Measurements from ENCODE around the gene CTSA. TPM values are rescaled to one million over a fixed set of nuclear protein-coding genes. Genes with fewer than 3 reads are reported as not detected.

CTSA gene
- total RNA-seq, 1 experiment from 2014 or later: 39.5 TPM

GRCh38 chr20:45940469-45940868 is 49.3 kb downstream of the CTSA start:
- Histone ChIP-seq H3K27ac (ENCODE audit: low read length) (no peak overlapping the region), H3K9ac (ENCODE audit: low read length) (no peak overlapping the region), H3K36me3 (ENCODE audit: insufficient read depth, low read length) (peaks cover 33% of the 10 kb centered on the region; the same call in 1 of the 2 replicates), H3K27me3 (ENCODE audit: low read length) (no peaks in the 10 kb centered on the region), H3K79me2 (ENCODE audit: low read length) (peaks cover 28% of the 10 kb centered on the region), H3K4me2 (ENCODE audit: low read depth, low read length, poor library complexity, severe bottlenecking) (no peak overlapping the region), H3K4me3 (ENCODE audit: low read length) (no peak overlapping the region), H4K20me1 (ENCODE audit: insufficient read depth, low read depth, low read length) (no peaks in the 10 kb centered on the region), H3K9me3 (ENCODE audit: low read length) (no peaks in the 10 kb centered on the region), H3K9me2 (replicated peaks; ENCODE audit: insufficient read depth, low read length) (no peaks in the 10 kb centered on the region), H2AFZ (ENCODE audit: low read length) (no peak overlapping the region), H3K4me1 (ENCODE audit: low read length) (peaks cover 4% of the 10 kb centered on the region)
- DNase-seq: no peak

DNA sequence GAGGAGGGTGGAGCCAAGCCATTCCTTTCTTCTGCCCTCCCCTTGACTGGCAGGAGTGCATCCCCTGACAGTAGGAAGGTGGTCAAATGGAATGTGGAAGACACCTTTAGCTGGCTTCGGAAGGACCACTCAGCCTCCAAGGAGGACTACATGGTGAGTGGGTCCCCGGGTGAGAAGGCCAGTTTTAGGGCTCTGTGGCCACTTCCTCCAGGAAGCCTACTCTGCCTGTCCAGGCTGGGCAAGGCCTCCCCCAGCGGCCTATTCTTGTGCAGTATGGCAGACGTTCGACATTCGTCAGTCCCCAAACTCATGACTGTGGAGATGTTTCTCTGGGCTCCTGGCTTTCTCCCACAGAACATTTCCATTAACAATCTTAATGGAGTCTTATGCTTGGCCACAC is 52.5 kb downstream of the CTSA start:
- no peaks in the 10 kb centered on the region for H3K79me2 ChIP-seq (ENCODE audit: low read length)
- no peak for DNase-seq
- no peaks in the 10 kb centered on the region for H3K27me3 ChIP-seq (ENCODE audit: low read length)
- no peaks in the 10 kb centered on the region for H3K9me3 ChIP-seq (ENCODE audit: low read length)
- no peak overlapping the region for H3K9ac ChIP-seq (ENCODE audit: low read length)
- H4K20me1 ChIP-seq (ENCODE audit: insufficient read depth, low read depth, low read length): no peaks in the 10 kb centered on the region
- H3K36me3 ChIP-seq (ENCODE audit: insufficient read depth, low read length): peaks cover 30% of the 10 kb centered on the region
- no peak overlapping the region for H3K4me2 ChIP-seq (ENCODE audit: low read depth, low read length, poor library complexity, severe bottlenecking)
- H3K4me1 ChIP-seq (ENCODE audit: low read length): peaks cover 5% of the 10 kb centered on the region; the same call in 1 of the 2 replicates
- H3K9me2 ChIP-seq (replicated peaks; ENCODE audit: insufficient read depth, low read length): no peaks in the 10 kb centered on the region
- no peak overlapping the region for H2AFZ ChIP-seq (ENCODE audit: low read length)
- no peak overlapping the region for H3K27ac ChIP-seq (ENCODE audit: low read length)
- H3K4me3 ChIP-seq (ENCODE audit: low read length): no peak overlapping the region

- H2AFZ ChIP-seq (ENCODE audit: low read length): no peak overlapping the region
- H4K20me1 ChIP-seq (ENCODE audit: insufficient read depth, low read depth, low read length): no peaks in the 10 kb centered on the region
- H3K9me2 ChIP-seq (replicated peaks; ENCODE audit: insufficient read depth, low read length): no peaks in the 10 kb centered on the region
- DNase-seq: no peak
- H3K4me2 ChIP-seq (ENCODE audit: low read depth, low read length, poor library complexity, severe bottlenecking): no peak overlapping the region
- H3K27ac ChIP-seq (ENCODE audit: low read length): no peak overlapping the region
- no peak overlapping the region for H3K9ac ChIP-seq (ENCODE audit: low read length)
- no peaks in the 10 kb centered on the region for H3K27me3 ChIP-seq (ENCODE audit: low read length)
- peaks cover 29% of the 10 kb centered on the region for H3K36me3 ChIP-seq (ENCODE audit: insufficient read depth, low read length)
- no peak overlapping the region for H3K4me3 ChIP-seq (ENCODE audit: low read length)
- no peaks in the 10 kb centered on the region for H3K79me2 ChIP-seq (ENCODE audit: low read length)
- no peaks in the 10 kb centered on the region for H3K9me3 ChIP-seq (ENCODE audit: low read length)
- peaks cover 5% of the 10 kb centered on the region; the same call in 1 of the 2 replicates for H3K4me1 ChIP-seq (ENCODE audit: low read length)
Measured at GRCh38 chr20:45944151-45944964, 53.2 kb downstream of the CTSA start.

DNA sequence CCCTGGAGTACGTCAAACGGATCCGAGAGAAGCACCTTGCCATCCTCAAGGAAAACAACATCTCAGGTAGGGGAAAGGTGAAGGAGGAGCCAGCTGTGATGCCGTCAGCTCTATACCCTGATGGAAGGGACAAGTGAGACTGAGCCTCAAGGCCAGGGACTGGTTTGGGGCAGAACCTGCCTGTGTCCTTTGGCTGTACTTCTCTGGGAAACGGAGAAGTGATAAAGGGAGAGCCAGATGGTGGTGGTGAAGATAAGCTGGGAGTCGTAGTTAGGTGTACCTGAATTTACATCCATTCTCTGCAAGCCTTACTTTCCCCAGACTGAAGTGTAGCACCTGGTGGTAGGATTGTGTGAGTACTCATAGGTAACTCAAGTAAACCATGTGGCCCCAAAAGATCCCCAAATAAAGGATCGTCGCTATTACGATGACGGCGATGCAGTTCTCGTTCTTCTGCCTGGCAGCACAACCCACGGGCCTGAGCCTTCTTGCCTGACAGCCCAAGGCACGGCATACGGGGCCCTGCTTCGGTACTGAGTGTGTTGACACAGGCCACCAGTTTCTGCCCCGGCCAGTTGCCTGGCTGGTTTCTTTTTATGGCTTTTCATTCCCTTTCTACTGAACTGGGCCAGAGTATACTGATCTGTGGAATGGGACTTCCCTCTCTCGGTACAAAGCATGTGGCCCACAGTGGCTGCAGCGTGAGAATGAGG is 54.0 kb downstream of the CTSA start:
- Histone ChIP-seq H3K4me2 (ENCODE audit: low read depth, low read length, poor library complexity, severe bottlenecking) (no peak overlapping the region), H2AFZ (ENCODE audit: low read length) (no peak overlapping the region), H3K9me3 (ENCODE audit: low read length) (no peaks in the 10 kb centered on the region), H4K20me1 (ENCODE audit: insufficient read depth, low read depth, low read length) (no peaks in the 10 kb centered on the region), H3K9me2 (replicated peaks; ENCODE audit: insufficient read depth, low read length) (no peaks in the 10 kb centered on the region), H3K36me3 (ENCODE audit: insufficient read depth, low read length) (peaks cover 21% of the 10 kb centered on the region), H3K79me2 (ENCODE audit: low read length) (no peaks in the 10 kb centered on the region), H3K9ac (ENCODE audit: low read length) (no peak overlapping the region), H3K27me3 (ENCODE audit: low read length) (no peaks in the 10 kb centered on the region), H3K4me3 (ENCODE audit: low read length) (no peak overlapping the region), H3K27ac (ENCODE audit: low read length) (no peak overlapping the region), H3K4me1 (ENCODE audit: low read length) (peaks cover 5% of the 10 kb centered on the region; the same call in 1 of the 2 replicates)
- no peak for DNase-seq

- Histone ChIP-seq H3K27me3 (ENCODE audit: low read length) (no peaks in the 10 kb centered on the region), H3K79me2 (ENCODE audit: low read length) (no peaks in the 10 kb centered on the region), H3K4me1 (ENCODE audit: low read length) (peaks cover 5% of the 10 kb centered on the region; the same call in 1 of the 2 replicates), H2AFZ (ENCODE audit: low read length) (no peak overlapping the region), H4K20me1 (ENCODE audit: insufficient read depth, low read depth, low read length) (no peaks in the 10 kb centered on the region), H3K9me2 (replicated peaks; ENCODE audit: insufficient read depth, low read length) (no peaks in the 10 kb centered on the region), H3K4me2 (ENCODE audit: low read depth, low read length, poor library complexity, severe bottlenecking) (no peak overlapping the region), H3K36me3 (ENCODE audit: insufficient read depth, low read length) (peaks cover 18% of the 10 kb centered on the region), H3K27ac (ENCODE audit: low read length) (no peak overlapping the region), H3K9ac (ENCODE audit: low read length) (no peak overlapping the region), H3K9me3 (ENCODE audit: low read length) (no peaks in the 10 kb centered on the region), H3K4me3 (ENCODE audit: low read length) (no peak overlapping the region)
- DNase-seq: no peak
Measured at GRCh38 chr20:45945678-45946148, 54.6 kb downstream of the CTSA start.

DNA sequence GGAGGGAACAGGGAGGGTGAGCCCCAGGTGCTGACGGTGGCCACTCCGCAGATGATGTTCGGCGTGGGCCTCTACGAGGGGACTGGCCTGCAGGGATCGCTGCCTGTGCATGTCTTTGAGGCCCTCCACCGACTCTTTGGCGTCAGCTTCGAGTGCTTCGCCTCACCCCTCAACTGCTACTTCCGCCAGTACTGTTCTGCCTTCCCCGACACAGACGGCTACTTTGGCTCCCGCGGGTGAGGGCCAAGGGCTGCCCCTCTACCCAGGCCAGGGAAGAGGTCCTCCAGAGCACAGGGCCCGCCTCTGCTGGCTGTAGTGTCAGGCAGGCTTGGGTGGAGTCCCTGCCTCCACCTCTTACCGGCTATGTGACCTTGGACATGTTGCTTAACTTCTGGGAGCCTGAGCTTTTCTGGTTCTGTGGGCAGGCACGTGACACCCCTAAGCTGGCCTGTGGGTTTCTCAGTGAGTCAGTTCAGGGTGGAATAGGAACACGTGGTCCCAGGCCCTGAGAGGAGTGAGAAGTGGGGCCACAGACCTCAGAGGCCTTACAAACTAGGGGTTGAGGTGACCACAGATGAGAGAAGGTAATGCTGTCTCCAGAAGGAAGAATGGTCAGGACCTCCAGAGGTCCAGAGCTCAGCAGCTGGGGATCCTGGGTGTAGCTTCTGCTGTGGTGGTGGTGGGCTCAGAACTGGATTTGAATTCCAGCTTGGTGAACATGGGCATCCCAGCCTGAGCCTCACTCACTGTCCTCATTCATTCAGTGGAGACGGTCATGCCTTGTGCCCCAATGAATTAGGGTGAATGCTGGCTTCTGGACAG is 55.2 kb downstream of the CTSA start:
- no peaks in the 10 kb centered on the region for H3K79me2 ChIP-seq (ENCODE audit: low read length)
- H3K27ac ChIP-seq (ENCODE audit: low read length): no peak overlapping the region
- no peaks in the 10 kb centered on the region for H3K9me3 ChIP-seq (ENCODE audit: low read length)
- H3K9ac ChIP-seq (ENCODE audit: low read length): no peak overlapping the region
- no peak overlapping the region for H3K4me3 ChIP-seq (ENCODE audit: low read length)
- no peak overlapping the region for H3K4me2 ChIP-seq (ENCODE audit: low read depth, low read length, poor library complexity, severe bottlenecking)
- H3K27me3 ChIP-seq (ENCODE audit: low read length): no peaks in the 10 kb centered on the region
- H3K36me3 ChIP-seq (ENCODE audit: insufficient read depth, low read length): peaks cover 18% of the 10 kb centered on the region
- H4K20me1 ChIP-seq (ENCODE audit: insufficient read depth, low read depth, low read length): no peaks in the 10 kb centered on the region
- no peak overlapping the region for H2AFZ ChIP-seq (ENCODE audit: low read length)
- DNase-seq: no peak
- H3K4me1 ChIP-seq (ENCODE audit: low read length): peaks cover 5% of the 10 kb centered on the region; the same call in 1 of the 2 replicates
- no peaks in the 10 kb centered on the region for H3K9me2 ChIP-seq (replicated peaks; ENCODE audit: insufficient read depth, low read length)

DNA sequence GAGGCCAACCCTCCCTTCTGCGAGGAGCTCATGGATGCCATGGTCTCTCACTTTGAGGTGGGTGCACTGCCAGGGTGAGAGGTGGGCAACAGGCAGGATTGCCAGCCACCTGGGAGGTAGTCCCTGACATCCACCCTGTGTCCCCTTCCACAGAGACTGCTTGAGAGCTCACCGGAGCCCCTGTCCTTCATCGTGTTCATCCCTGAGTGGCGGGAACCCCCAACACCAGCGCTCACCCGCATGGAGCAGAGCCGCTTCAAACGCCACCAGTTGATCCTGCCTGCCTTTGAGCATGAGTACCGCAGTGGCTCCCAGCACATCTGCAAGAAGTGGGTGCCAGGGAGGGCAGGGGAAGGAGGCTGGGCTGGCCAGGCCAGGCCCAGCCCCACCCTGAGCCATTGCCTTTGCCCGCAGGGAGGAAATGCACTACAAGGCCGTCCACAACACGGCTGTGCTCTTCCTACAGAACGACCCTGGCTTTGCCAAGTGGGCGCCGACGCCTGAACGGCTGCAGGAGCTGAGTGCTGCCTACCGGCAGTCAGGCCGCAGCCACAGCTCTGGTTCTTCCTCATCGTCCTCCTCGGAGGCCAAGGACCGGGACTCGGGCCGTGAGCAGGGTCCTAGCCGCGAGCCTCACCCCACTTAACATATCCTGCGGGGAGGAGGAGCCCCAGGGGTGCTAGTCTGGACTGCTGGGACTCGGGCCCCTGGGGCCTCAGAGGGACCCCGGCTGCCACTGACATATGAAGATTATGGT is 56.2 kb downstream of the CTSA start:
- H4K20me1 ChIP-seq (ENCODE audit: insufficient read depth, low read depth, low read length): no peaks in the 10 kb centered on the region
- no peaks in the 10 kb centered on the region for H3K79me2 ChIP-seq (ENCODE audit: low read length)
- no peak overlapping the region for H2AFZ ChIP-seq (ENCODE audit: low read length)
- no peaks in the 10 kb centered on the region for H3K27me3 ChIP-seq (ENCODE audit: low read length)
- H3K9me3 ChIP-seq (ENCODE audit: low read length): no peaks in the 10 kb centered on the region
- H3K9me2 ChIP-seq (replicated peaks; ENCODE audit: insufficient read depth, low read length): no peaks in the 10 kb centered on the region
- no peak overlapping the region for H3K9ac ChIP-seq (ENCODE audit: low read length)
- H3K4me3 ChIP-seq (ENCODE audit: low read length): no peak overlapping the region
- peaks cover 18% of the 10 kb centered on the region for H3K36me3 ChIP-seq (ENCODE audit: insufficient read depth, low read length)
- H3K4me1 ChIP-seq (ENCODE audit: low read length): peaks cover 5% of the 10 kb centered on the region; the same call in 1 of the 2 replicates
- no peak overlapping the region for H3K27ac ChIP-seq (ENCODE audit: low read length)
- no peak for DNase-seq
- no peak overlapping the region for H3K4me2 ChIP-seq (ENCODE audit: low read depth, low read length, poor library complexity, severe bottlenecking)

Data from Karpas-422 (cell line).